AG09319 (cell line): Measurements from ENCODE around the gene ACVRL1.

Source experiments
- DNase-seq: peaks from one replicate; pipeline ENCODE4 v3.0.0-alpha.2; 2010; ENCODE audit warnings: low read depth; ENCODE audit errors: extremely low read depth
- CTCF ChIP-seq: IDR thresholded peaks from 2 replicates; pipeline ENCODE4 v1.5.1; 2011; ENCODE audit warnings: low read depth, mild to moderate bottlenecking, inconsistent platforms, low read length, moderate library complexity

Gene ACVRL1

GRCh38 chr12:51893786-51894185, 13.5 kb upstream of the ACVRL1 start:
- no peak for DNase-seq
- TF ChIP-seq CTCF: no peak

GRCh38 chr12:51895378-51896135, 11.7 kb upstream of the ACVRL1 start:
- TF ChIP-seq CTCF: no peak
- DNase-seq: no peak

- DNase-seq: no peak
Measured at GRCh38 chr12:51896236-51896635, 11.1 kb upstream of the ACVRL1 start.

GRCh38 chr12:51897181-51897580, 10.1 kb upstream of the ACVRL1 start:
- DNase-seq: no peak
- TF ChIP-seq CTCF: no peak

More at GRCh38 chr12:51896236-51896635, 11.1 kb upstream of the ACVRL1 start:
- TF ChIP-seq CTCF: no peak

GRCh38 chr12:51898506-51898905, 8.8 kb upstream of the ACVRL1 start:
- TF ChIP-seq CTCF: no peak
- no peak for DNase-seq

GRCh38 chr12:51898937-51899336, 8.4 kb upstream of the ACVRL1 start:
- no peak for DNase-seq
- no peak for TF ChIP-seq CTCF

- TF ChIP-seq CTCF: no peak
- DNase-seq: no peak
Measured at GRCh38 chr12:51900323-51900889, 6.9 kb upstream of the ACVRL1 start.
